GM12865 (cell line): ENCODE data around the gene USHBP1.

Experiments
- DNase-seq: peaks from one replicate; pipeline ENCODE4 v3.0.0; 2010; ENCODE audit warnings: low read depth
- H3K4me3 ChIP-seq: 2 replicates; pipeline ENCODE4 v1.5.1; 2011; ENCODE audit warnings: mild to moderate bottlenecking, low read depth, low read length, control low read depth
- TF ChIP-seq, protein P1 (sequence below): IDR thresholded peaks from 2 replicates; pipeline ENCODE4 v1.5.1; 2011; ENCODE audit warnings: low read length, control low read depth, low read depth, inconsistent platforms; ENCODE audit not compliant: insufficient read depth; ENCODE audit errors: missing control alignments

Gene USHBP1

DNA sequence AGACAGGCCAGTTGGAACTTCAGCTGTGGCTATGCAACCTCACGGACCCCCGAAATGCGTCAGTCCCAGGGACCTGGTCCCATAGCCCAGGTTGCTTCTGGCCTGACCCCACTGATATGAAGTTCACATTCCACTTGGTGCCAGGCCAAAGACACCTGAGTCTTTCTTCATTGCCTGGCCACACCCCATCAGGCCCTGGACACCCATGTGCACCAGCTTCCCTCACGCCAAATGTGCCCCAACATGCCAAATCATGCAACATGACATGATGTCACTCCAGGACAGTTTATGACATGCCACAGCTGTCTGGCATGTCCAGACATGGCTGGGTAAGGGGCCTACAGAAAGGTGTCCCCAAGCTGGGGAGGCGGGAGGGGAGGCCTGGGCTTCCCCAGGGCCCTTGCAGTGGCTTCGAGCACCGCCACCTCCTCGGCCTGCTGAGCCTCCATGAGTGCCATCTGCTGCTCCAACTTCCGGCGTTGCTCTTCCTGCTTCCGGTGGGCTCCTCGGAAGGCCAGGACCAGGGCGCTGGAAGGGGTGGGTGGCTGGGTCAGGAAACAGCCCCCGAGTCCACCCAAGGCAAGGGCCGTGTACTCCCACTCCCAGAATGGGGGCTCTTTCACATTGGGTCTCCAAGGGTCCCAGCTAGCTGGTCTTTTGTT lies 14.5 kb downstream of the USHBP1 start:
- TF ChIP-seq, protein P1, sequence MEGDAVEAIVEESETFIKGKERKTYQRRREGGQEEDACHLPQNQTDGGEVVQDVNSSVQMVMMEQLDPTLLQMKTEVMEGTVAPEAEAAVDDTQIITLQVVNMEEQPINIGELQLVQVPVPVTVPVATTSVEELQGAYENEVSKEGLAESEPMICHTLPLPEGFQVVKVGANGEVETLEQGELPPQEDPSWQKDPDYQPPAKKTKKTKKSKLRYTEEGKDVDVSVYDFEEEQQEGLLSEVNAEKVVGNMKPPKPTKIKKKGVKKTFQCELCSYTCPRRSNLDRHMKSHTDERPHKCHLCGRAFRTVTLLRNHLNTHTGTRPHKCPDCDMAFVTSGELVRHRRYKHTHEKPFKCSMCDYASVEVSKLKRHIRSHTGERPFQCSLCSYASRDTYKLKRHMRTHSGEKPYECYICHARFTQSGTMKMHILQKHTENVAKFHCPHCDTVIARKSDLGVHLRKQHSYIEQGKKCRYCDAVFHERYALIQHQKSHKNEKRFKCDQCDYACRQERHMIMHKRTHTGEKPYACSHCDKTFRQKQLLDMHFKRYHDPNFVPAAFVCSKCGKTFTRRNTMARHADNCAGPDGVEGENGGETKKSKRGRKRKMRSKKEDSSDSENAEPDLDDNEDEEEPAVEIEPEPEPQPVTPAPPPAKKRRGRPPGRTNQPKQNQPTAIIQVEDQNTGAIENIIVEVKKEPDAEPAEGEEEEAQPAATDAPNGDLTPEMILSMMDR: no peak
- H3K4me3 ChIP-seq: no peak overlapping the region
- DNase-seq: no peak

DNA sequence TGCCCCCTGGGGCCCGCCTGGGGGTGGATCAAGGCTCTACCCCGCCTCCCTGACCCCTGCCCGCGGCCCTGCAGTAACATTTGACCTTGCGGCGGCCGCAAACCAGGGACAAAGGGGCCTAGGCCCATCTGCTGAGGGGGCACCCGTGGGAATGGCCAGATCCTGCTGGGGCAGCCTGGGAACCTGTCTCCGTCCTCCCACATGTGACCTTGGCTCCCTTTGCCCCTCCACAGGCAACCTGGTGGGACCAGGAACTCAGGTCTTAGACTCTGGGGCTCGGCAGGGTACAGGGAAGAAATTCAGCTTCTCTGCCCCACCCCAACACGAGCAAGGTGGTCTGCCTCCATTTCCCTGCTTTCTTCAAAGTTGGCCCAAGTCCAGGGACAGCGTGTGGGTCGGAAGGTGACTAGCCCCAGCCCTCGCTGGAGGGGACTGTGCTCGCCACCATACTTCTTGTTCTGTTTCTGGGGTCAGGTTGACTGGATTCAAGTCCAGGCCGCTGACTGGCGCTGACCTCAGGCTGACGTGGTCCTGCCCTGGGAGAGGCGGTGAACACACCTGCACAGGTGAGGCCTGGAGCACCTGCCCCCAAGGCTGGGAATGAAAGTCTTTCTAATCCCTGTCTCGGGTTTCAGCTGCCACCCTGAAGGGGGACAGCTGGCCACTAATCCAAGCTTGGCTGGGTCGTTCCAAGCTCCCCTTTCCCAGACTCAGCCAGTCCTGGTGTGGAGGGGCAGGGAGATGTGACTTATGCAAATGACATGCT lies 16.4 kb downstream of the USHBP1 start:
- DNase-seq: no peak
- TF ChIP-seq, protein P1: no peak
- H3K4me3 ChIP-seq: no peak overlapping the region

DNA sequence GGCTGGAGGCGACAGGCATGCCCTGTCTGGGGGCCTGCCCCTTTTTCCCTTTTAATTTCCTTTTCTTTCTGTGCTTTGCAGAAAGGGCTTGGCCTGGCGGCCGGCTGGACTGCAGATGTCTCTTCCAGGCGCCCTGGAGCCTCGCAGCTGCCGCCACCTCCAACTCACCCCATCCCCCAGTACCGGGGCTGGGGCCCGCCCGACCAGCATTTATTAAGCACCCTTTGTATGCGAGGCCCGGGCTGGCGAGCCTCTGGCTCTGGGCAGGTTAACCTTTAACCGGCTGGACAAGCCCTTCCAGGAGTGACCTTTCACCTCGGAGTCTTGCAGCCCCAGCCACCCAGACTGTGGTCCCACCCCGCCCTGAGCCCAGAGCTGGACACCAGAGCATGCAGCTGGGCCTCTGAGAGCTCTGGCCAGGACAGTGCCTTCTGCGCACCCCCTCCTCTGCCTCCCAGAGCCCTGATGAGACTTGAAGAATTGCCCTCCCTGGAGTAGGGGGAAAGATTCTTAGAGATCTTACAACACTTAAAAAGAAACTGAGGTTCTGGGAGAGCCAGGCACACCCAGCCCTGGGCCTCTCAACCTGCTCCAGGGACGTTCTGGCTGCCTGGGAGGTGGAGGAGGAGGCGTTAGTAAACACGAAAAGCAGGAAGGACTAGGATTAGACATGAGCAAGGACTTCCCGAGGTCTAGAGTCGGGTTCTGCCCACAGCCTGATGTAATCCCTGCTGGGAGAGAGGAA lies 17.7 kb downstream of the USHBP1 start:
- TF ChIP-seq, protein P1: no peak
- H3K4me3 ChIP-seq: peak overlapping the region; percentile 70
- DNase-seq: no peak

DNA sequence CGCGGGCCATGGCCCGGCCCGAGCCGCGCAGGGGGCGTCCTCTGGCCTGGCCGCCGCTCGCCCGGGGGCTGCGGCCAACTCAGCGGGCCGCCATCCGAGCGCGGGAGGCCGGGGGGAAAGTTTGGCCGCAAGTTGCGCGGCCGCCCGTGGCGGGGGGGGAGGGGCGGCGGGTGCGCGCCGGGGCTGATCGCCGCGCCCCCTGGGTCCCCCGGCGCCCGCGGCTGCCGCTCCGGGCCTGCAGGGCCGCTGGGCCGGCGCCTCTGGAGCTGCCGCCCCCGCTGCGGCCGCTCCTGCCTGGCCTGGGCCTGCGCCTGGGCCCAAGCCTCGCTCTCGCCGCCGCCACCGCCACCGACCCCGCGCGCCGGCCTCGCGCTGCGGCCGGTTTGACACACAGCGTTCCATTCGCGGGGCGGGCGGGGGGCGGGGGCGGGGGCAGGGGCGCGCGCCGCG lies 19.0 kb downstream of the USHBP1 start, which contains the start of gene NR2F6:
Gene NR2F6, minus strand, starts transcription at position 385 of the 450 bp plus-strand sequence. CDS start 699 bp downstream, outside the sequence.
- TF ChIP-seq, protein P1: no peak
- peak within 1 kb of the TSS; percentile 70 for H3K4me3 ChIP-seq
- DNase-seq: no peak

DNA sequence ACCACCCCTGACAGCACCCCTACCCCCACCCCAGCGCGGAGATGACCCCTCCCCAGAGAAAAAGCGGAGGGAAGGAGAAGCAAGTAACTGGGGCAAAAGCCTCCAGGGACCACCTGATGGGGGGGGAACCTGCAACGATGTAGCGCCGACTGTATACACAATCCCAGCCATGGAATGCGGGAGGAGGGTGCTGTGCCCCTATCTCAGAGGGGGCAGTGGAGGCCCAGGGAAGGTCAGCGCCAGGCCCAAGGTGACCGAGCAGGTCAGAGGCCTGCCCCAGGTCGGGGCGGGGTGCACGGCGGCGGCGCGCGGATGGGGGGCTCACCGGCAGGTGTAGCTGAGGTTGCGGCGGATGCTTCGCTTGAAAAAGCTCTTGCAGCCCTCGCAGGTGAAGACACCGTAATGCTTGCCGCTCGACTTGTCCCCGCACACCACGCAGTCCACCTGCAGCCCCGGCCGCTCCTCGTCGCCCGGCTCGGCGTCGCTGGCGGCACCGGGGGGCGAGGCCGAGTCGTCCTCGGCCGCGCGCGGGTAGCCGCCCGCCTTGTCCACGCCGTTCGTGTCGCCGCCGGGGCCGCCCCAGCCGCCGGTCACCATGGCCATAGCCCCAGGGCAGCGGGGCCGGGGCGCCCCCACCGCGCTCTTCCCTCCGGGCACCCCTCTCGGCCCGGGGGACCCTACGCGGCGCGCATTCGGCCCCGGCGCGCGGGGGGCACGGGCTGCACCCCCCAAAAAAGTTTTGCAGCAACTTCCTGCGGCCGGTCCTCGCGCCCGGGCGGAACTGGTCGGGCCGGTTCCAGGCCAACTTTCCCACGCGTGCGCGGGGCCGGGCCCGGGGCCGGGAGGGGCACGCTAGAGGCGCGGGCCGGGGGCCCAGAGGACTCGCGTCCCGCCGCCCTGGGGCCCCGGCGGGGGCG lies 19.7 kb downstream of the USHBP1 start:
- DNase-seq: no peak
- TF ChIP-seq, protein P1: no peak
- peak overlapping the region; percentile 49 for H3K4me3 ChIP-seq
